PC-3 (cell line): ENCODE data around the gene PI4KA.

Source experiments
- EZH2 ChIP-seq: fragments of 300-600 bp; sonication (generic); IDR thresholded peaks from one replicate; pipeline ENCODE4 v1.6.1; 2017; ENCODE audit warnings: antibody characterized with exemption, mild to moderate bottlenecking, low read length; ENCODE audit not compliant: unreplicated experiment
- EZH2phosphoT487 ChIP-seq: fragments of 300-600 bp; sonication (generic); IDR thresholded peaks from 2 replicates; pipeline ENCODE4 v1.6.1; 2018; ENCODE audit warnings: mild to moderate bottlenecking, antibody characterized with exemption, low read length, borderline replicate concordance
- TF ChIP-seq, protein P1 (sequence below): fragments of 300-600 bp; sonication (generic); conservative IDR thresholded peaks from 2 replicates; pipeline ENCODE4 v1.5.1; 2017; ENCODE audit warnings: antibody characterized with exemption, low read depth, mild to moderate bottlenecking, low read length

DNA sequence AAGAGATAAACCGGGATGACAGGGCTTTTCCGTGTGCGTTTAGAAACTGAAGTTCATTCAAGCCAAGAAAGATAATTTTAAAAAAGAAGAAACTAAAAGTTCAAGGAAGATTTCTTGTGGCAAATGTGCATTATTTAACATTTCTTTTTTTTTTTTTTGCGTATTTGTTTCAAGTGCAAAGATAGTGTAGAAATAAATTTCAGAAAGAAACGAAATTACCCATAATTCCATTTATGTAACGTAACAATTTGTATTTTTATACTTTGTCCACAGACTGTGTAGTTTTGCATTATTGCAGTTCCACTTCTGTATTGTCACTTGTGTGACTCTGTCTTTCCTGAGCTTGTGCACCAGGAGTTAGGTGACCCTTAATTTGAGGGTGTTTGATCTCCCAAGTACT, 24.2 kb upstream of the PI4KA start:
- TF ChIP-seq, protein P1, sequence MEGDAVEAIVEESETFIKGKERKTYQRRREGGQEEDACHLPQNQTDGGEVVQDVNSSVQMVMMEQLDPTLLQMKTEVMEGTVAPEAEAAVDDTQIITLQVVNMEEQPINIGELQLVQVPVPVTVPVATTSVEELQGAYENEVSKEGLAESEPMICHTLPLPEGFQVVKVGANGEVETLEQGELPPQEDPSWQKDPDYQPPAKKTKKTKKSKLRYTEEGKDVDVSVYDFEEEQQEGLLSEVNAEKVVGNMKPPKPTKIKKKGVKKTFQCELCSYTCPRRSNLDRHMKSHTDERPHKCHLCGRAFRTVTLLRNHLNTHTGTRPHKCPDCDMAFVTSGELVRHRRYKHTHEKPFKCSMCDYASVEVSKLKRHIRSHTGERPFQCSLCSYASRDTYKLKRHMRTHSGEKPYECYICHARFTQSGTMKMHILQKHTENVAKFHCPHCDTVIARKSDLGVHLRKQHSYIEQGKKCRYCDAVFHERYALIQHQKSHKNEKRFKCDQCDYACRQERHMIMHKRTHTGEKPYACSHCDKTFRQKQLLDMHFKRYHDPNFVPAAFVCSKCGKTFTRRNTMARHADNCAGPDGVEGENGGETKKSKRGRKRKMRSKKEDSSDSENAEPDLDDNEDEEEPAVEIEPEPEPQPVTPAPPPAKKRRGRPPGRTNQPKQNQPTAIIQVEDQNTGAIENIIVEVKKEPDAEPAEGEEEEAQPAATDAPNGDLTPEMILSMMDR: no peak
- TF ChIP-seq EZH2phosphoT487 (no peak), EZH2 (no peak)
